Gastroesophageal sphincter (tissue), 4 donors: ENCODE data around the gene RERE. TPM values are rescaled to one million over a fixed set of nuclear protein-coding genes. Genes with fewer than 3 reads are reported as not detected.
A peak's percentile ranks its signal among the peaks of the same experiment; 100 is the strongest.
"Not testable (repeated sequence)": the region's sequence is repeated elsewhere in the genome, so short reads cannot be mapped to it uniquely, and the experiment has no call there.

Experiments used
- ATAC-seq: fragments of 150-250 bp; one replicate; pipeline ENCODE4 v1.9.1; 2016; ENCODE audit warnings: mild to moderate bottlenecking, moderate library complexity
- H3K27ac ChIP-seq, 4 donors: fragments of 200-600 bp; sonication (generic) in 3 of 4; 1 replicate in 3 of 4; 2 replicates in 1 of 4; pipeline ENCODE4 v1.5.1; 2016 to 2019
- H3K27me3 ChIP-seq: fragments of 200-600 bp; sonication (generic); one replicate; pipeline ENCODE4 v1.5.1; 2019
- H3K36me3 ChIP-seq, 2 donors: fragments of 200-600 bp; sonication (generic); one replicate each; pipeline ENCODE4 v1.5.1; 2019; ENCODE audit warnings: control low read depth in 1 of 2
- H3K4me1 ChIP-seq, 3 donors: fragments of 200-600 bp; sonication (generic); 1 replicate in 2 of 3; 2 replicates in 1 of 3; pipeline ENCODE4 v1.5.1; 2016 to 2019; ENCODE audit warnings: control low read depth in 2 of 3
- H3K4me3 ChIP-seq, 2 donors: fragments of 200-600 bp; sonication (generic); one replicate each; pipeline ENCODE4 v1.5.1; 2019; ENCODE audit warnings: mild to moderate bottlenecking in 1 of 2, moderate library complexity in 1 of 2
- H3K9me3 ChIP-seq, 3 donors: fragments of 200-600 bp; sonication (generic); one replicate each; pipeline ENCODE4 v1.5.1; 2017 to 2019; ENCODE audit warnings: control low read depth in 2 of 3
- EP300 ChIP-seq: sonication (generic); formaldehyde crosslinking; IDR thresholded peaks from one replicate; pipeline ENCODE4 v1.6.1; 2017; ENCODE audit warnings: antibody characterized with exemption, mild to moderate bottlenecking
- POLR2A ChIP-seq, 2 donors: fragments of 450-650 bp; IDR thresholded peaks; one replicate each; pipeline ENCODE4 v1.6.1; 2017; ENCODE audit warnings: antibody characterized with exemption in 2 of 2, mild to moderate bottlenecking in 2 of 2, moderate library complexity in 1 of 2
- POLR2AphosphoS5 ChIP-seq: sonication (generic); formaldehyde crosslinking; IDR thresholded peaks from one replicate; pipeline ENCODE4 v1.6.1; 2017; ENCODE audit warnings: antibody characterized with exemption
- WGBS, 2 donors: methylation state at CpG; one replicate each; pipeline ENCODE4 v1.1.5; 2018; ENCODE audit warnings: low coverage in 1 of 2; 5-methylcytosine and 5-hydroxymethylcytosine counted together
- total RNA-seq, 4 donors: library from RNA; depleted of rRNA; stranded (reverse); fragments of >200 nt; gene quantifications; one replicate each; pipeline ENCODE4 v1.1.0, GENCODE V29; 2016
- TF ChIP-seq, protein P1 (sequence below), 4 experiments: fragments of 200-600 bp in 2 of 4; fragments of 450-650 bp in 2 of 4; sonication (generic) in 1 of 4; IDR thresholded peaks; one replicate each; pipeline ENCODE4 v1.5.1; 2017 to 2019; ENCODE audit warnings: antibody characterized with exemption in 4 of 4, mild to moderate bottlenecking in 2 of 4, moderate library complexity in 2 of 4

RERE gene
- total RNA-seq, 4 donors from 2014 or later: 112 to 212 (median 139) TPM

DNA sequence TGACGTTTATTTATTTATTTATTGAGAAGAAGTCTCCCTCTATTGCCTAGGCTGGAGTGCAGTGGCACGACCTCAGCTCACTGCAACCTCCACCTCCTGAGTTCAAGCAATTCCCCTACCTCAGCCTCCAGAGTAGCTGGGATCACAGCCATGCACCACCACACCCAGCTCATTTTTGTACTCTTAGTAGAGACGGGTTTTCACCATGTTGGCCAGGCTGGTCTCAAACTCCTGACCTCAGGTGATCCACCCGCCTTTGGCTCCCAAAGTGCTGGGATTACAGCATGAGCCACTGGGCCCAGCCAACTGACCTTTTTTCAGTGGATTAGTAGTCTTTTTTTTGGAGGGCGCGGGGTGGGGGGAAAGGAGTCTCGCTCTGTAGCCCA lies 90.6 kb downstream of the RERE start:
- H3K4me3 ChIP-seq, H3K36me3 ChIP-seq, H3K27me3 ChIP-seq, H3K9me3 ChIP-seq: not testable (repeated sequence)
- peak; percentile 31 for ATAC-seq
- TF ChIP-seq, protein P1, sequence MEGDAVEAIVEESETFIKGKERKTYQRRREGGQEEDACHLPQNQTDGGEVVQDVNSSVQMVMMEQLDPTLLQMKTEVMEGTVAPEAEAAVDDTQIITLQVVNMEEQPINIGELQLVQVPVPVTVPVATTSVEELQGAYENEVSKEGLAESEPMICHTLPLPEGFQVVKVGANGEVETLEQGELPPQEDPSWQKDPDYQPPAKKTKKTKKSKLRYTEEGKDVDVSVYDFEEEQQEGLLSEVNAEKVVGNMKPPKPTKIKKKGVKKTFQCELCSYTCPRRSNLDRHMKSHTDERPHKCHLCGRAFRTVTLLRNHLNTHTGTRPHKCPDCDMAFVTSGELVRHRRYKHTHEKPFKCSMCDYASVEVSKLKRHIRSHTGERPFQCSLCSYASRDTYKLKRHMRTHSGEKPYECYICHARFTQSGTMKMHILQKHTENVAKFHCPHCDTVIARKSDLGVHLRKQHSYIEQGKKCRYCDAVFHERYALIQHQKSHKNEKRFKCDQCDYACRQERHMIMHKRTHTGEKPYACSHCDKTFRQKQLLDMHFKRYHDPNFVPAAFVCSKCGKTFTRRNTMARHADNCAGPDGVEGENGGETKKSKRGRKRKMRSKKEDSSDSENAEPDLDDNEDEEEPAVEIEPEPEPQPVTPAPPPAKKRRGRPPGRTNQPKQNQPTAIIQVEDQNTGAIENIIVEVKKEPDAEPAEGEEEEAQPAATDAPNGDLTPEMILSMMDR (IDR thresholded peaks at IDR 0.05): peak in 1 of 4 experiments; percentile 10
- 10 to 33% methylated on average over 2 to 4 of the region's 7 CpGs for WGBS, 2 donors
- Histone ChIP-seq H3K4me1 (peaks cover 2 to 65% (median 3%) of the 10 kb centered on the region in 3 donors), H3K27ac (peak overlapping the region in 2 of 4 donors; percentile 56 to 58)

DNA sequence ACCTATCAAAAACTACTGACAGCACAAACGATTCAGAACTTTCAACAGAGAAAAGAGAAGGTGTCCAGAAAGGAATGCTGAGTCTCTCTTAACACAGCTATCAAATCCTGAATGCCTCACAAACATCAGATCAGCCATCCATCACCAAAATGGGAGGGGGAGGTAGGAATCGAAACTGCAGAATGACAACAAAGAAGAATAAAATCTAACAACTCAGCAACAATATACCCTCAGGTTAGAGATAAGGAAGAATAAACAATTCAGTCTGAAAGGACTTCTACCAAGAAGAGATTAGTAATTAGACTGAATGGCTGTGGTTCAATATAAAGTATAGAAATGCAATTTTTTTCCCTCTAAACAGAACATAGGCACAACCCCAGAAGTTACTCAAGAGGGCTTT lies 94.4 kb downstream of the RERE start:
- H3K4me1 ChIP-seq: peaks cover 4 to 83% (median 10%) of the 10 kb centered on the region in 3 donors
- H3K4me3 ChIP-seq: no peak overlapping the region
- no peak for ATAC-seq
- no peaks in the 10 kb centered on the region for H3K36me3 ChIP-seq
- peak overlapping the region in 2 of 4 donors; percentile 30 to 44 for H3K27ac ChIP-seq
- H3K9me3 ChIP-seq: no peaks in the 10 kb centered on the region
- WGBS, 2 donors: 29% methylated on average over 2 of the region's 2 CpGs; no CpG with 5 or more reads in 1 of the 2 donors
- no peaks in the 10 kb centered on the region for H3K27me3 ChIP-seq
- TF ChIP-seq, protein P1 (IDR thresholded peaks at IDR 0.05): no peak
- TF ChIP-seq EP300: no peak
- no peak for TF ChIP-seq POLR2AphosphoS5
- TF ChIP-seq POLR2A (IDR thresholded peaks at IDR 0.05): no peak

DNA sequence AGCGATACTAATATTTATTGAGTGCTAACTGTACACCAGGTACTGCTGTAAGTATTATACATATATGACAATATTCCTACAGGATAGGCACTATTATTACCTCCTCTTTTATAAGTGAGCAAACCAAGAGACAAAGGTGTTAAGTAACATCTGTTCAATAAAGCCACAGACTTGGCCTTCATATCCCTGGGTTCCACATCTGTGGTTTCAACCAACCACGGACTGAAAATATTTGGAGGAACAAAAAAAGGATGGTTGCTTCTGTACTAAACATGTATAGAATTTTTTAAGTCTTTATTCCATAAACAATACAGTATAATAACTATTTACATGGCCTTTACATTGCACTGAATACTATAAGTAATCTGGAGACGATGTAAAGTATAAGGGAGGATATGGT lies 95.1 kb downstream of the RERE start:
- no peaks in the 10 kb centered on the region for H3K9me3 ChIP-seq
- 85 to 88% methylated on average over 3 of the region's 3 CpGs for WGBS, 2 donors

DNA sequence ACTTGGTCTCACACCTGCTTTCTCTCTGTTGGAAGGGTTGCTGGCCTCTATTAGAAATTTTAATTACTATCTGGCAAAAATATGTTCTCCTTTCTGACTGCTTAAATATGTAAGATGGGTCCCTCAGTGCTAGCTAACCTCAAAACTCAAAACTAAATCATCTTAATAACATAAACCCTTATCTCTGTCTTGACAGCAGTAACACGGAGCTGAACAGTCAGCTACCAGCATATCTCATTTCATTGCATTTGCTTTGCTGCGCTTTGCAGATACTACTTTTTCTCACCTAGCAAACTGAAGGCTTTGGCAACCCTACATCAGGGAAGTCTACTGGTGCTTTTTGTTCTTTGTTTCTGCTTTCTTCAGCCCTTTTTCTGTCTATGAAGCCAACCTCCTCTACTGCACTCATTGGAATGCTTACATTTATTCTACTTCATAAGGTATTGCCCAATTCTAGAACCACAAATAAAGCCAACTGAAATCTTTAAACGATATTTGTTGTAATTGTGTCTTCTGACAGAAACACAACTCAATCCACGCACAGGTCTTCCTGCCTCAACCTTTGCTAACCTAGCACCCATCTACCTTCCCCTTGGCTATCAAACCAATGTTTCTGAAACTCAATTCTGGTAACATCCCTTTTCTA lies 95.6 kb downstream of the RERE start:
- WGBS, 2 donors: 86 to 90% methylated on average over 4 of the region's 4 CpGs
- Histone ChIP-seq H3K4me1 (peaks cover 4 to 83% (median 8%) of the 10 kb centered on the region in 3 donors), H3K9me3 (no peaks in the 10 kb centered on the region), H3K36me3 (no peaks in the 10 kb centered on the region), H3K4me3 (no peak overlapping the region), H3K27me3 (no peaks in the 10 kb centered on the region), H3K27ac (peak overlapping the region in 1 of 4 donors; percentile 10)
- ATAC-seq: no peak
- TF ChIP-seq EP300: no peak
- TF ChIP-seq POLR2A (IDR thresholded peaks at IDR 0.05): no peak
- no peak for TF ChIP-seq POLR2AphosphoS5

More for the DNA sequence above, 95.1 kb downstream of the RERE start:
- H3K4me1 ChIP-seq: peaks cover 4 to 83% (median 10%) of the 10 kb centered on the region in 3 donors
- no peak for ATAC-seq
- peak overlapping the region in 1 of 4 donors; percentile 30 for H3K27ac ChIP-seq
- no peak for TF ChIP-seq EP300
- TF ChIP-seq, protein P1 (IDR thresholded peaks at IDR 0.05): no peak
- TF ChIP-seq POLR2AphosphoS5: no peak
- no peak for TF ChIP-seq POLR2A (IDR thresholded peaks at IDR 0.05)
- H3K36me3 ChIP-seq: no peaks in the 10 kb centered on the region
- H3K4me3 ChIP-seq: no peak overlapping the region
- H3K27me3 ChIP-seq: no peaks in the 10 kb centered on the region

DNA sequence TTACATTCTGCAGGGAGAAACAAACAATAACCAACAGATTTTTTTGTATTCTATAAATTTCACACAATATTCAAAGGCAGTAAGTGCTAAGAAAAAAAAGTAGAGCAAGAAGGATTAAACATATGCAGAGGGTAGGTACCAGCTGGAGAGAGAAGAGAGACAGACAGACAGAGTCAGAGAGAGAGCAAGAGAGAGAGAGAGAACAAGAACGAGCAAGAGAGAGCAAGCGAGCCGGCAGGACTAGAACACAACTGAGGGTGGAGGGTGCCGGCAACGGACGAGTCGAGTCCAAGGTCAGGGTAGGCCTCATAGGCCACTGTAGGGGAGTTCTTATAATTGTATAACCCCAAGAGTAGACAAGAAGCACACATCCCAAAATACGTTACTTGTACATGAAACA lies 97.1 kb downstream of the RERE start:
- 96 to 97% methylated on average over 8 of the region's 8 CpGs for WGBS, 2 donors
- H3K4me3 ChIP-seq: no peak overlapping the region
- TF ChIP-seq EP300 (no peak), POLR2A (IDR thresholded peaks at IDR 0.05) (no peak), POLR2AphosphoS5 (no peak)
- TF ChIP-seq, protein P1 (IDR thresholded peaks at IDR 0.05): no peak
- peaks cover 4 to 83% (median 7%) of the 10 kb centered on the region in 3 donors for H3K4me1 ChIP-seq
- no peak for ATAC-seq
- no peaks in the 10 kb centered on the region for H3K9me3 ChIP-seq
- no peaks in the 10 kb centered on the region for H3K27me3 ChIP-seq
- no peak overlapping the region for H3K27ac ChIP-seq
- no peaks in the 10 kb centered on the region for H3K36me3 ChIP-seq
